ENCODE results near the gene TADA2A.

The TADA2A gene

DNA sequence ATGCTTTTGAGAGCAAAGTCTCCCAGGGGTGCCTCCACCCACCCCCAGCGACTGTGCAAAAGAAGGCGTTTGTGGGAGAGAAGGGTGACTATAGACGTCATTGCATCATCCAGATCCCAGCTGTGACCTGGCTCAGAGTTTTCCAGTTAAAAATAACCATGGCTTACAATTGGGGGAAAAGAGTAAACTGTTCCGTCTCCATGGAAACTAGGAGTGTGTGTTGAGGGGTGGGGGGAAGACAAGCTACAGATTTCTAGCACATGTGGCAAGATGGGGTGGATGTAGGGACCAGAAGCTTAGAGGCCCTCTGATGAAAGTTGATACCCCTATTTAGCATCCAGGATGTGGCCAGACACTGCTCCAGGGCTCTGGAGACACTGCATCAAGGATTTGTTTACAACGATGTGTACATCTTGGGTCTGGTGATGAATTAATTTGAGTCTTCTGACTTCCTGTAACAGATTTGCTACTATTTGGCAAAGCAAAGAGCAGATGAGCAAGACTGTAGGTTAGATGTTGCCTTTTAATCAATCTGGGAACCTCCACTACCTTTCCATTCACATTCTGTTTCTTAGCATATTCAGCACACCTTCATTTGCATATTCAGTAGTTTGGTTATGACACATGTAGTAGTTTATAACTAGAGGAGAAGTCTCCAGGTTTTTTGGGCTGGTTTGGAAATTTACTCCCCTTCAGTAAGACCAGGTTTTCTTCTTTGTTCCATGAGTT is 76.8 kb downstream of the TADA2A start:
- Histone ChIP-seq H3K9ac (ENCODE audit: low read depth, low read length, poor library complexity, severe bottlenecking) (no peak overlapping the region), H3K4me2 (ENCODE audit: low read depth, low read length, poor library complexity, severe bottlenecking) (no peak overlapping the region), H2AFZ (ENCODE audit: low read length) (no peak overlapping the region)

DNA sequence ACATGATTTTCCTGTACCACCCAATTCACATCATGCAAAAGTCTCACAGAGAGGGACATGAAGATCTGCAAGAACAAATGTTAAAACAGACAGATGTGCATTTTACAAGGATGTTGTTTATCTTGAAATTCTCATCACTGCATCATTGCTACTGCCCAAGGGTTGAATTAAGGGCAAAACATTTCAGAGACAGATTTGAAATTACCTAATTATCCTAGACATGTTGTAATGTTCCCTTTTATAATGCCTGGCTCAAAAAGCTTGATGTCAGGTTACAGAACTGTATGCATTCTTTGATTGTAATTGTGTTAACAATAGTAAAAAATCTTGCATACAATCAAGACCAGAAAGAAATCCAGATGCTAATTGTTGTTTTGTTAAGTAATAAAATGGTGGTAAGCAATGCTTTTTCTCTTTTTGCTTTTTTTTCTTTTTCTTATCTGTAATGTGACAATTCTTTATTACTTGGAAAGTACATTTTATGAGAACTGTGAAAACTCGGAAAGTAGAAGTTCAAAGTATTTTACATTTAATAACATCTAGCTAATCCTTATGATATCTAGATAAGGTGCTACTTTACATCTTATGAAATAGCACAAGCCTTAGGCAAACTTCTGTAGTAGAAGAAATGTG is 79.4 kb downstream of the TADA2A start:
- H3K9ac ChIP-seq (ENCODE audit: low read depth, low read length, poor library complexity, severe bottlenecking) = no peak overlapping the region
- H3K4me2 ChIP-seq (ENCODE audit: low read depth, low read length, poor library complexity, severe bottlenecking) = no peak overlapping the region
- peaks cover 15% of the 10 kb centered on the region for H3K4me1 ChIP-seq (ENCODE audit: insufficient read depth, low read length, poor library complexity, severe bottlenecking)
- no peaks in the 10 kb centered on the region for H3K9me3 ChIP-seq (ENCODE audit: insufficient read depth, low read depth, low read length)
- H3K79me2 ChIP-seq (ENCODE audit: insufficient read depth, low read length) = peaks cover 7% of the 10 kb centered on the region
- H3K36me3 ChIP-seq (ENCODE audit: insufficient read depth, low read length) = no peaks in the 10 kb centered on the region
- H3F3A ChIP-seq (ENCODE audit: low read depth) = 0 out of 2 replicates have a peak, but pooled peaks cover 3% of the 10 kb centered on the region
- no peaks in the 10 kb centered on the region for H3K27me3 ChIP-seq (ENCODE audit: insufficient read depth, low read length, poor library complexity, severe bottlenecking)
- H4K20me1 ChIP-seq (ENCODE audit: insufficient read depth, low read length, poor library complexity, severe bottlenecking) = peaks cover 6% of the 10 kb centered on the region
- TF ChIP-seq EZH2phosphoT487 (IDR thresholded peaks at IDR 0.05; ENCODE audit: borderline replicate concordance) = no peak
- TF ChIP-seq, protein P1, sequence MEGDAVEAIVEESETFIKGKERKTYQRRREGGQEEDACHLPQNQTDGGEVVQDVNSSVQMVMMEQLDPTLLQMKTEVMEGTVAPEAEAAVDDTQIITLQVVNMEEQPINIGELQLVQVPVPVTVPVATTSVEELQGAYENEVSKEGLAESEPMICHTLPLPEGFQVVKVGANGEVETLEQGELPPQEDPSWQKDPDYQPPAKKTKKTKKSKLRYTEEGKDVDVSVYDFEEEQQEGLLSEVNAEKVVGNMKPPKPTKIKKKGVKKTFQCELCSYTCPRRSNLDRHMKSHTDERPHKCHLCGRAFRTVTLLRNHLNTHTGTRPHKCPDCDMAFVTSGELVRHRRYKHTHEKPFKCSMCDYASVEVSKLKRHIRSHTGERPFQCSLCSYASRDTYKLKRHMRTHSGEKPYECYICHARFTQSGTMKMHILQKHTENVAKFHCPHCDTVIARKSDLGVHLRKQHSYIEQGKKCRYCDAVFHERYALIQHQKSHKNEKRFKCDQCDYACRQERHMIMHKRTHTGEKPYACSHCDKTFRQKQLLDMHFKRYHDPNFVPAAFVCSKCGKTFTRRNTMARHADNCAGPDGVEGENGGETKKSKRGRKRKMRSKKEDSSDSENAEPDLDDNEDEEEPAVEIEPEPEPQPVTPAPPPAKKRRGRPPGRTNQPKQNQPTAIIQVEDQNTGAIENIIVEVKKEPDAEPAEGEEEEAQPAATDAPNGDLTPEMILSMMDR (conservative IDR thresholded peaks at IDR 0.05; ENCODE audit: low read length) = no peak
- H2AFZ ChIP-seq (ENCODE audit: low read length) = no peak overlapping the region
- H3K9me2 ChIP-seq (replicated peaks; ENCODE audit: low read depth, low read length) = no peaks in the 10 kb centered on the region
- no peak overlapping the region for H3K4me3 ChIP-seq (ENCODE audit: low read length, poor library complexity, severe bottlenecking)

More for the DNA sequence above, 76.8 kb downstream of the TADA2A start:
- Histone ChIP-seq H3K79me2 (ENCODE audit: insufficient read depth, low read length) (no peaks in the 10 kb centered on the region), H3K9me3 (ENCODE audit: insufficient read depth, low read depth, low read length) (no peaks in the 10 kb centered on the region), H3K4me1 (ENCODE audit: insufficient read depth, low read length, poor library complexity, severe bottlenecking) (peaks cover 5% of the 10 kb centered on the region), H4K20me1 (ENCODE audit: insufficient read depth, low read length, poor library complexity, severe bottlenecking) (no peaks in the 10 kb centered on the region), H3K9me2 (replicated peaks; ENCODE audit: low read depth, low read length) (no peaks in the 10 kb centered on the region), H3K27me3 (ENCODE audit: insufficient read depth, low read length, poor library complexity, severe bottlenecking) (no peaks in the 10 kb centered on the region), H3K4me3 (ENCODE audit: low read length, poor library complexity, severe bottlenecking) (no peak overlapping the region), H3K36me3 (ENCODE audit: insufficient read depth, low read length) (peaks cover 18% of the 10 kb centered on the region; the same call in 1 of the 2 replicates), H3F3A (ENCODE audit: low read depth) (0 out of 2 replicates have a peak, but pooled peaks cover 3% of the 10 kb centered on the region)
- no peak for TF ChIP-seq EZH2phosphoT487 (IDR thresholded peaks at IDR 0.05; ENCODE audit: borderline replicate concordance)
- TF ChIP-seq, protein P1 (conservative IDR thresholded peaks at IDR 0.05; ENCODE audit: low read length) = no peak

DNA sequence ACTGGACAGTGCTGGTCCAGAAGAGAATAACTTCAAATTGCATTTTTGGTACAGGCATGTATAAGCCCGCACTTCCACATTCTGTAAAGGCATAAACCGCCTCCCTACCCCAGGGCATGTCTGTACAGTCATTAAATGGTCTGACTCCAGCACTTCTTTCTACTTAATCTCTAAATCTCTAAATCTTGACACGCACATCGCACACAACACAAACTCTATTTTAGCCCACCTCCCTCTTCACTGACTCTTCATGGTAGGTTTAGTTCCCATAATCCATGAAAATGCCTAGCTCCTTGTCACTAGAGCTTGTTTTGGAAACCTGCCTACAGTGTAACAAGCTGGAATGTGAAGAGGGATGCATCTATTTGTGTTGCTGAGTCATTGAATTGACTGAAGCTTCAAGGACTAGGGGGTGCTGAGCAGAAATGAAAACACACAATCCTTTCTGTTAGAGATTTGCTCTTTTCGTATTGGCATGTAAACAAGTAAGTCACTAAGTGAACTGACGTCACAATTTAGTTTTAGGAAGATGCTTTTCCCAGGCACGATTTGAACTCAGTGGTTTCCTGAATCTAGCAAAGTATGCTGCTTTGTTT is 81.4 kb downstream of the TADA2A start:
- Histone ChIP-seq H3F3A (ENCODE audit: low read depth) (0 out of 2 replicates have a peak, but pooled peaks cover 3% of the 10 kb centered on the region), H3K9me2 (replicated peaks; ENCODE audit: low read depth, low read length) (no peaks in the 10 kb centered on the region), H3K4me1 (ENCODE audit: insufficient read depth, low read length, poor library complexity, severe bottlenecking) (peaks cover 31% of the 10 kb centered on the region), H3K9me3 (ENCODE audit: insufficient read depth, low read depth, low read length) (no peaks in the 10 kb centered on the region), H3K4me2 (ENCODE audit: low read depth, low read length, poor library complexity, severe bottlenecking) (peak overlapping the region; percentile 98), H3K79me2 (ENCODE audit: insufficient read depth, low read length) (peaks cover 28% of the 10 kb centered on the region), H2AFZ (ENCODE audit: low read length) (peak overlapping the region; percentile 99), H4K20me1 (ENCODE audit: insufficient read depth, low read length, poor library complexity, severe bottlenecking) (peaks cover 21% of the 10 kb centered on the region), H3K4me3 (ENCODE audit: low read length, poor library complexity, severe bottlenecking) (peak overlapping the region; percentile 93), H3K27me3 (ENCODE audit: insufficient read depth, low read length, poor library complexity, severe bottlenecking) (no peaks in the 10 kb centered on the region), H3K36me3 (ENCODE audit: insufficient read depth, low read length) (no peaks in the 10 kb centered on the region), H3K9ac (ENCODE audit: low read depth, low read length, poor library complexity, severe bottlenecking) (peak overlapping the region; percentile 85)
- TF ChIP-seq, protein P1 (conservative IDR thresholded peaks at IDR 0.05; ENCODE audit: low read length) = no peak
- TF ChIP-seq EZH2phosphoT487 (IDR thresholded peaks at IDR 0.05; ENCODE audit: borderline replicate concordance) = no peak

All from Loucy (cell line).